ENCODE data around the gene ZNF530.

Gene ZNF530

GRCh38 chr19:57653689-57654088 lies 54.0 kb downstream of the ZNF530 start:
- no peak for DNase-seq
- H3K9me3 ChIP-seq (ENCODE audit: control extremely low read depth in 1 of 5, control insufficient read depth in 4 of 5, insufficient read depth in 2 of 5, low read depth in 1 of 5, low read length in 4 of 5): peaks cover 0 to 28% (median 11%) of the 10 kb centered on the region in 5 experiments
- CTCF ChIA-PET: no interaction called here
- no peak overlapping the region for H3K27ac ChIP-seq (ENCODE audit: insufficient read depth in 1 of 2, low read depth in 1 of 2, low read length in 2 of 2, poor library complexity in 1 of 2, severe bottlenecking in 2 of 2)
- POLR2A ChIA-PET: no interaction called here
- 100% methylated on average over 1 of the region's 2 CpGs for WGBS (ENCODE audit: insufficient coverage)
- H3K4me1 ChIP-seq (ENCODE audit: control extremely low read depth in 1 of 4, control insufficient read depth in 4 of 4, insufficient read depth in 4 of 4, low read length in 3 of 4): peaks cover 0 to 14% (median 5%) of the 10 kb centered on the region in 4 experiments
- H3K27me3 ChIP-seq (replicated peaks in 2 of 5; ENCODE audit: control insufficient read depth in 4 of 5, insufficient read depth in 5 of 5, low read length in 4 of 5): no peaks in the 10 kb centered on the region
- H3K4me3 ChIP-seq (ENCODE audit: control insufficient read depth in 1 of 7, extremely low read depth in 1 of 7, insufficient read depth in 4 of 7, low read depth in 2 of 7, low read length in 6 of 7): no peak overlapping the region
- no peaks in the 10 kb centered on the region for H3K36me3 ChIP-seq (ENCODE audit: control insufficient read depth in 4 of 4, insufficient read depth in 4 of 4, low read length in 3 of 4)

GRCh38 chr19:57655443-57655842 lies 55.8 kb downstream of the ZNF530 start:
- CTCF ChIA-PET: interaction anchor here (1.0 to 1.4 kb wide), 3 partner anchors 10 to 37 kb away, joined by 3 to 4 read pairs (median 4); no protein-coding TSS in a partner anchor
- H3K9me3 ChIP-seq (ENCODE audit: control extremely low read depth in 1 of 5, control insufficient read depth in 4 of 5, insufficient read depth in 2 of 5, low read depth in 1 of 5, low read length in 4 of 5): peaks cover 0 to 28% (median 11%) of the 10 kb centered on the region in 5 experiments
- WGBS (ENCODE audit: insufficient coverage): no CpG with 5 or more reads among the region's 1 CpG

GRCh38 chr19:57656346-57656745 lies 56.7 kb downstream of the ZNF530 start:
- CTCF ChIA-PET: no interaction called here

More at GRCh38 chr19:57655443-57655842, 55.8 kb downstream of the ZNF530 start:
- H3K4me3 ChIP-seq (ENCODE audit: control insufficient read depth in 1 of 7, extremely low read depth in 1 of 7, insufficient read depth in 4 of 7, low read depth in 2 of 7, low read length in 6 of 7): no peak overlapping the region
- no peaks in the 10 kb centered on the region for H3K36me3 ChIP-seq (ENCODE audit: control insufficient read depth in 4 of 4, insufficient read depth in 4 of 4, low read length in 3 of 4)
- H3K4me1 ChIP-seq (ENCODE audit: control extremely low read depth in 1 of 4, control insufficient read depth in 4 of 4, insufficient read depth in 4 of 4, low read length in 3 of 4): peaks cover 0 to 14% (median 5%) of the 10 kb centered on the region in 4 experiments
- H3K27me3 ChIP-seq (replicated peaks in 2 of 5; ENCODE audit: control insufficient read depth in 4 of 5, insufficient read depth in 5 of 5, low read length in 4 of 5): peaks cover 0 to 11% (median 4%) of the 10 kb centered on the region in 5 experiments
- DNase-seq: no peak
- H3K27ac ChIP-seq (ENCODE audit: insufficient read depth in 1 of 2, low read depth in 1 of 2, low read length in 2 of 2, poor library complexity in 1 of 2, severe bottlenecking in 2 of 2): no peak overlapping the region
- POLR2A ChIA-PET: no interaction called here

More at GRCh38 chr19:57656346-57656745, 56.7 kb downstream of the ZNF530 start:
- WGBS (ENCODE audit: insufficient coverage): no CpG with 5 or more reads among the region's 1 CpG
- peaks cover 0 to 28% (median 11%) of the 10 kb centered on the region in 5 experiments for H3K9me3 ChIP-seq (ENCODE audit: control extremely low read depth in 1 of 5, control insufficient read depth in 4 of 5, insufficient read depth in 2 of 5, low read depth in 1 of 5, low read length in 4 of 5)
- no peaks in the 10 kb centered on the region for H3K36me3 ChIP-seq (ENCODE audit: control insufficient read depth in 4 of 4, insufficient read depth in 4 of 4, low read length in 3 of 4)
- no peak overlapping the region for H3K27ac ChIP-seq (ENCODE audit: insufficient read depth in 1 of 2, low read depth in 1 of 2, low read length in 2 of 2, poor library complexity in 1 of 2, severe bottlenecking in 2 of 2)
- H3K4me3 ChIP-seq (ENCODE audit: control insufficient read depth in 1 of 7, extremely low read depth in 1 of 7, insufficient read depth in 4 of 7, low read depth in 2 of 7, low read length in 6 of 7): no peak overlapping the region
- POLR2A ChIA-PET: no interaction called here
- DNase-seq: no peak
- H3K4me1 ChIP-seq (ENCODE audit: control extremely low read depth in 1 of 4, control insufficient read depth in 4 of 4, insufficient read depth in 4 of 4, low read length in 3 of 4): peaks cover 0 to 7% (median under 1%) of the 10 kb centered on the region in 4 experiments
- H3K27me3 ChIP-seq (replicated peaks in 2 of 5; ENCODE audit: control insufficient read depth in 4 of 5, insufficient read depth in 5 of 5, low read length in 4 of 5): peaks cover 0 to 16% (median 9%) of the 10 kb centered on the region in 5 experiments

Measured in common myeloid progenitor, CD34-positive (primary cell).